ENCODE measurements around the gene FHIT.

DNA sequence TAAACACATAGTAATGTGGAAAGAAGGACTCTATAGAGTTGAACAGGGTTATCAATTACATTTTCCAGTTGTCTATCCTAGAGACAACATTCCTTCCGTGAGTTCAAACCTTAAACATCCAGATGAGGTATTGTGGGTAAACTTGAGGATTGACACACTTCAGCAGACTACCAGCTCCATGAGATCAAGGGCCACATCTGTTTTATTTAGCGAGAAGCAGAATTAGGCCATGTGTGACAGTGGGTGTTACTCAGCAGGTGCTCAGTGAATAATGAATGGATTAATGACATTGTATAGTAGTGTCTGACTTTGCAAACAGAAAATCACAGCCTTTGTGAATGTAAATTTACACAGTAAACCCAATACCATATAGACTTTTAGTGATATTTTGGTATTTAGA, 1260.3 kb downstream of the FHIT start:
- no peak for TF ChIP-seq POLR2A (IDR thresholded peaks at IDR 0.05)
- no peak for TF ChIP-seq EP300 (IDR thresholded peaks at IDR 0.05)

All from ovary (tissue), 1 donor.